Measurements from ENCODE around the gene PCDHGA2.
A peak's percentile ranks its signal among the peaks of the same experiment; 100 is the strongest.
"Not testable (repeated sequence)": the region's sequence is repeated elsewhere in the genome, so short reads cannot be mapped to it uniquely, and the experiment has no call there.

PCDHGA2 gene

DNA sequence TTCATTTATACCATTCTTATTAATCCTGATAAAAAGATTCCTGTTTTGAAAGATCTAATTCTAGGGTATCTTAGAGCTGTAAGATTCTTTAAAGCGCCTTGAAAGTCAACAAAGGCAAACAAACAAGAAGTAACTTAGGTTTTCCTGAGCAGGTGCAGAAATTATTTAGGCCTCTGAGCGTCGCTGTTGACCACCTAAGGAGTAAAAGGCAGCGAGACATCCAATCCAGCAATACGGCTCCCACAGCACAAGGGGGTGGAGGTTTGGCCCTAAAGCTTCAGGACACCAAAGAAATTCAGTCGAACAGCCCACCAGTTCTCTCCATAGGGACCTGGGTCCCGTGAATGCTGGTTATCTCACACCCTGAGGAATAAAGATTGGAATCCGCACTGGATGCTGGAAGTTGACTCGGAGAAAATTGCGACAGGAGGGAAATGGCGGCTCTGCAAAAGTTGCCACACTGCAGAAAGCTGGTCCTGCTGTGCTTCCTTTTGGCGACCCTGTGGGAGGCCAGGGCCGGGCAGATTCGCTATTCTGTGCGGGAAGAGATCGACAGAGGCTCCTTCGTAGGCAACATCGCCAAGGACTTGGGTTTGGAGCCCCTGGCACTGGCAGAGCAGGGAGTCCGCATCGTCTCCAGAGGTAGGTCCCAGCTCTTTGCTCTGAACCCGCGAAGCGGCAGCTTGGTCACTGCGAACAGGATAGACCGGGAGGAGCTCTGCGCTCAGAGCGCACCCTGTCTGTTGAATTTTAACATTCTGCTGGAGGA is at the start of gene PCDHGA2:
Gene PCDHGA2 (plus strand): TSS at position 223 of the 769 bp plus-strand sequence.
- DNase-seq = peak; percentile 11

DNA sequence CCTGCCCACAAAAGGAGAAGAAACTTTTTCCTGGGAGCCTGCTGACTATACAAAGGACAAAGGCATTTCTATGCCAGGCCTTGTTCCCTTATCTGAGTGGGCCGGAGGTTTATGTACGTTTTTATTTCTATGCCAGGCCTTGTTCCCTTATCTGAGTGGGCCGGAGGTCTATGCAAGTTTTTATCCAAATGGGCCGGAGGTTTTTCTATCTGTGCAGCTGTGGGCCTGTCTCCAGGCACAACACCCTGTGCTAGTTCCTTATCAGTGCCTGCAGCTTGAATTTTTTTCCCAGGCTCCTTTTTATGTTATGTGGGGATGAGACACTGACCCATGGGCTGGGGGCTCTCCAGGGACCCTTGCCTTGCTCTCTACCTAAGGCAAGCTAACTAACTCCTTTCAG is 40.2 kb upstream of the PCDHGA2 start:
- DNase-seq = no peak

DNA sequence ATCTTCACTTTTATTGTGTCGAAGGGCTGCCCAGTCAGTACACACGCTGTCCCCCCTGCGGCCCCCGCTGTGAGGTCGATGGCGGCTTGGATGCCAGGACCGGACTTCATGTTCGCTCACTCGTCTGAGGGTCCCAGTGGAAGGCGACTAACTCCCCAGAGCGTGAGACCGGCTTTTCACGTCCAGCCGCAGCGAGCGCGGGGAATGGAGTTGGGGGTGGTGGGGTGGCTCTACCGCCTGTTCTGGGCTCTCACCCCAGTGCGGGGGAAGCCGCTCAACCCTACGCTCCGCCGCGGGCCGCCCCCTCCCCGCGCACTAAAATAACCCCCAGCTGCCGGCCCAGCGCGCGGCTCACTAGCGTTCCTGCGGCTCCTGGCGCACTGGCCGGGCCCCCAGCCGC is 34.8 kb upstream of the PCDHGA2 start, which contains the start of gene SLC25A2:
Gene SLC25A2 (minus strand): TSS at position 294 of the 400 bp plus-strand sequence. CDS start 184 bp downstream, at position 110.
- DNase-seq = no peak

DNA sequence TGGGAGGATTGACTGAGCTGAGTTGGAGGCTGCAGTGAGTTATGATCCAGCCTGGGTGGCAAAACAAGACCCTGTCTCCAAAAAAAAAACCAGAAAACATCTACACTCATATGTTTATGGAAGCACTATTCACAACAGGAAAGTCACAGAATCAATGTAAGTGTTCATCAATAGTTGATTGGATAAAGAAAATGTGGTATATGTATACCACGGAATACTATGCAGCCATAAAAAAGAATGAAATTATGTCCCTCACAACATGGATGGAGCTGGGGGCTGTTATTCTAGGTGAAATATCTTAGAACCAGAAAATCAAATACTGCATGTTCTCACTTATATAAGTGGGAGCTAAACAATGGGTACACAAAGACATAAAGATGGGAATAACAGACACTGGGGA is 31.9 kb upstream of the PCDHGA2 start:
- no peak for DNase-seq

DNA sequence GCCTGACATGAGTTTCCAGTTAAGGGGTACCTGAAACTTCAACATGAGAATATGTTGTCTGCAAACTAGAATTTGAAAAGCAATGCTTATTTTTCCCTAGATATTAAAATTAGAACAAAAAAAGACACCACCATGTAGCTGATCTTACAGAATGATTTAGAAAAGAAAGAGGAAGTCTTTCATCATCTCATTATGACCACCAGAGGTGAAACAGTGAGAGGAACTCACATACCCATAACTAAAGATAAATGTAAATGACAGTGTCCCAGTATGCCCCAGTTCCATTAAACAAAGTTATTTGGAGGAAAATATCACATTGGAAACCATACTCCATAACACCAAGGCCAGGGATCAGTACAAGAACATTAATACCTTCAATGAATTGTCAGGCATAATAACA is 24.8 kb upstream of the PCDHGA2 start:
- DNase-seq = no peak

DNA sequence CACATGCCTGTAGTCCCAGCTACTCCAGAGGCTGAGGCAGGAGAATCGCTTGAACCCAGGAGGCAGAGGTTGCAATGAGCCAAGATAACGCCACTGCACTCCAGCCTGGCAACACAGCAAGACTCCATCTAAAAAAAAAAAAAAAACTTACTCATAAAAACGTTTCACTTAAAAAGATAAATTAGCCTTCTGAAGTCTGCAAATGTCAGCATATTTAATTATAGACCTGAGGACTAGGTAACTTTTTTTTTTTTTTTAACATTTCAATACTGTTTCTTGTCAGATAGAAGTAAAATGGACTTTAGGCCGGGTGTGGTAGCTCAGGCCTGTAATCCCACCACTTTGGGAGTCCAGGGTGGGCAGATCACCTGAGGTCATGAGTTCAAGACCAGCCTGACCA is 21.6 kb upstream of the PCDHGA2 start:
- not testable (repeated sequence) for DNase-seq

DNA sequence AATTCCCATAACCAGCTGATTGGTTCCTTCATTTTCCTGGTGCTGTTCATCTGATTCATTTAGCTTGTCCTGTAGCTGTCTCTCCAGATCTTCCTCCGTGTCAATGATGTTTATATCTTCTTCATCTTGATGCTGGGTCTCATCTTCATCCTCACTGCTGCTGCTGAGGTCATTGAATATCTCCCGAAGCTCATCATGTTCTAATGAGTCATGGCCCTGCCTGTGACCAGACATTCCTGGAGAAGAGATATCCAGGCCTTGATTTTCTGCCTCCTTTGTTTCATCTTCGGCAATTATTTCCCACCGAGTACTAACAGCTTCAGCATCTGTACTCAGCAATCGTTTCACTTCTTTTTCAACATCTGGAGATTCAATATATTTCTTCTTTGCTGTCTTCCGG is 19.4 kb upstream of the PCDHGA2 start:
- DNase-seq = no peak

DNA sequence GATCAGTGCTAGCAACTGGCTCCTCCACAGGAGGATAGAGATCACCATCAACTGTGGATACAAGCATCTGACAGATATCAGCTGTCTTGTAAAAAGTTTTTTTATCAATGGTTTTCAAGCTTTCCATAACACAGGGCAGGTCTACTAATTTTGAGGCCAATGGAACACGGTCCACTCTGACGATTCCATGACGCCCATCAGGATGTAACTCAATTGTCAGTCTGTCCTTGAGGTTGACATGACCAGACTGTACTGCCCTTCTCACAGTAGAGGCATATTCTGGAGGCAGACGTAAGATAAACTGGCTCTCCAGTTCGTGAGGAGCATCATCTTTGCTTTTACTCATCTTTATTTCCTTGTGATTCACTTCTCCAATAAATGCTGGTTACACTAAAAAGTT is 18.9 kb upstream of the PCDHGA2 start:
- DNase-seq = no peak

DNA sequence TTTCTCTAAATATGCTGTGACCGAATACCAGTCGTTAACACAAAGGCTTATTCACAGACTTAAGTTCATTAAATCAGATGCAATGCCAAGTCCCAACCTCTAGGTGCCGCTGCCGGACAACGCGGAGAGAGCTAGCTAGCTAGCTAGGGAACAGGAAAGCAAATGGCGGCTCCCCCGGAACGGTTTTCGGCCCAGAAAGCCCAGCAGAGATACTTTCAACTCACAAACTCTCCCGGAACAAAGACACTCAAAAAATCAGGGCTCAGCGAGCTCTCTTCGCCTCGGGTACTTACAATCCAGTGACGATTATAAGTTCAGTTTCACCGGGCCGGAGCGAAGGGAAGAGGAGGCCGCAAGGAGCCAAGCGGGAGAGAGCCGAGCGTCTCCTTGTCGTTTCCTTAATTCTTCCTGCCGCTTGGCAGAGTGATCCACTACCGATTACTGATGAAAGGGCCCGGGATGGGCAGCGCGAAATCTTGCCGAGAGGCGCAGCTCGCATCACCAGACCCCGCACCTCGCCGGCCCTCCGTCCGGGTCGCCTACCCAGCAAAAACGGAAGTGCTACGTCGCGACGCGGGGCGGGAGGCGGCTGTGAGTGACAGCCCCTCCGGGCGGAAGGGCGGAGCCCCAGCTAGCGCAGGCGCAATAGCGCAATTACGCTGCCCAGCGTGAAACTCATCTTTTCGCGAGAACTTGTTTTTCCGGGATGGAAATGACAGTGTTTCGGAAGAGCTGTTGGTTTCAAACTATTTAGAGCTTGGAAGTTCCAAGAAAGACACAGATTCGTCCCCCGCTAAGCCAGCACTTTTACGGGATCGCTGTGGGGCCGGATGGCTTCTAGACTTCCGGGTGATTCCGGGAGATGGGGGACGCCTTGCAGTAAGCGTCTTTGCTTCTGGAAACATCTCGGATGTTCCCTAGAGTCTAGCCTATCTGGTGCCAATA is 18.1 kb upstream of the PCDHGA2 start, which contains the start of gene TAF7:
Gene TAF7 (minus strand): TSS at position 560 of the 945 bp plus-strand sequence. CDS start 740 bp downstream, outside the sequence.
- peak; percentile 94 for DNase-seq

DNA sequence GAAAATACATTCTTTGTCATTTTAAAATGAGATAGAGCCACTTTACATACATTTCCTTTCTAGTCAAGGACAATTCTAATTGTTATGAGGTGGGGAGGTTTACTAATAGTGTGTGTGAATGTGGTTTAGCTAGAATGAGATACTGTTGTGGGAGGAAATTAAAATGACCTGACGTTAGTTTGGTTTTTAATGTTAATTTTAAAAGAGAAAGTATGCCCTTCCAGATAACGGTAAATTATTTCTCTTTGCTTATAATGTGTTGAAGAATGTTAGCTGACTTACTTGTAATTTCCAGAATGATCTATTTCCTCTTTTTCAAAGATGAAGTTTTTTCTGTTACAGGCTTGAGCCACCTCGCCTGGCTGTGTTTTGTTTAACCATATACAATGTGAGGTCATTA is 16.3 kb upstream of the PCDHGA2 start:
- no peak for DNase-seq

DNA sequence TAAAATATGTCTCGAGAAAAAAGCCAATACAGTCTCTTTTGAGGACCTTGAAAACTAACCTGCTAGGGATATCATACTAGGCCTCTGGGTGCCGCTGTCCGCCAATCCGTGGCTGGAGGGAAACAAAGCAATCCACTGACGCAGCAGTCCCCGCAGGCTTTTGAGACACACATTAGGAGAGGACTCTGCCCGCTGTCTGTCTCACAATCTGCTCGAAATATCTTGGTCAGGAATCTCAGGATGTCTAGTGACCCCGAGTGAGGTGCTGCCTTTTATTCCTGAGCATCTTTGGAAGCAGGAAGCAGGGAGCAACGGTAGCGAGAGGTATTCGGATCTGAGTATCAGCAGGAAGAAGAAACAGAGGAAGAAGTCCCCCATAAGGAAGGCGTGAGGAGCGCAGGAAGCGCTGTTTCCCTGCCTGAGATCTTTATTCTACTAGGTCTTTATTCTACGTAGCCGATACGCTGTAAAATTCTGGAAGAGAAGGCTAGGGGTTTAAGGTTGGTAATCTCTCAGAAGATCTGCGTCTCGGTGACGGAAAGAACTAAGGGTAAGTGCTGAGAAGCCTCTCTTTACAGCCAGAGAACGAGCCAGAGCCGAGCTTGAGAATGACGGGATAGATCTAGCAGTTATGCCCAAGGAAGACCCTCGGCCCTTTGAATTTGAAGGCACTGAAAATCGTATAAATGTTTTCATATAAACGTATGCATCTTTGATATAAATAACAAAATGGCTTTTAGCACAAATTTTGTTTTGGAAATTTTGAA is 12.3 kb upstream of the PCDHGA2 start:
- peak; percentile 79 for DNase-seq

DNA sequence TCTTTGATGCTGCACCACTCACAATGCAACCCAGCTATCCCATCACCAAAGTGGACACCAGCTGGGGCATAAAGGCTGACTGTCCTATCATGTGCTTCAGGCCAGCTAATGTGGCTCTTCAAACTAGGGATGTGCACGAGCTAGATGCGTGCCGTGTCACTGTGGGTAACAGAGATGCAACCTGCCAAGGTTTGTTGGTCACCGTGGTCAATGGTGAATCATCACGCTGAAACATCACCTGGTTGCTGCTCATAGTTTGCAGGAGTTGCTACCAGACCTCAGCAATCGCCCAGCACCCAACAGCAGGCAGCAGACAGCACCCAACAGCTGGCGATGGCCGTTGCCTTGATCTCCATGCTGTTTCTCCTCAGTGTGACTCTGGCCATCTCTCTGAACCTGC is 10.3 kb upstream of the PCDHGA2 start:
- DNase-seq = no peak

DNA sequence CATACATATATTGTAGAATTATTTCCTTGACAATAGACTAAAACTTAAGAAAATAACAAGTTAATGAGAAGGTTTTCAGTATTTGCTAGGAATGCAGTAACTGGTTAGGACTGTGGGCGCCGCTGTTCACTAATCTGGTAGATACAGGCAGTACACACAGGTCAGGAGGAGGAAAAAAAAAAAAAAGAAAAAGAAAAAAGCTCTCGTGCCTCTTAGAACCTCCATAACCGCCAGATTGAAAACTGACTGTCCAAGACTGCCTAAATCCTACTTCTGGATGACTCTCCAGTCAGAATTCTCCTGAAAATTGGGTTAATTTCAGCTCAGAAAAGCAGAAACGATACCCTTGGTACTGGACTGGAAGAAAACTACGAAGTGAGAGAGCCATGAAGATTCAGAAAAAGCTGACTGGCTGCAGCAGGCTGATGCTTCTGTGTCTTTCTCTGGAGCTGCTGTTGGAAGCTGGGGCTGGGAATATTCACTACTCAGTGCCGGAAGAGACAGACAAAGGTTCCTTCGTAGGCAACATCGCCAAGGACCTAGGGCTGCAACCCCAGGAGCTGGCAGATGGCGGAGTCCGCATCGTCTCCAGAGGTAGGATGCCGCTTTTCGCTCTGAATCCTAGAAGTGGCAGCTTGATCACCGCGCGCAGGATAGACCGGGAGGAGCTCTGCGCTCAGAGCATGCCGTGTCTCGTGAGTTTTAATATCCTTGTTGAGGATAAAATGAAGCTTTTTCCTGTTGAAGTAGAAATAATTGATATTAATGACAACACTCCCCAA is 8.1 kb upstream of the PCDHGA2 start, which contains the start of gene PCDHGA1:
Gene PCDHGA1 (plus strand): TSS at position 216 of the 782 bp plus-strand sequence.
- peak; percentile 38 for DNase-seq

DNA sequence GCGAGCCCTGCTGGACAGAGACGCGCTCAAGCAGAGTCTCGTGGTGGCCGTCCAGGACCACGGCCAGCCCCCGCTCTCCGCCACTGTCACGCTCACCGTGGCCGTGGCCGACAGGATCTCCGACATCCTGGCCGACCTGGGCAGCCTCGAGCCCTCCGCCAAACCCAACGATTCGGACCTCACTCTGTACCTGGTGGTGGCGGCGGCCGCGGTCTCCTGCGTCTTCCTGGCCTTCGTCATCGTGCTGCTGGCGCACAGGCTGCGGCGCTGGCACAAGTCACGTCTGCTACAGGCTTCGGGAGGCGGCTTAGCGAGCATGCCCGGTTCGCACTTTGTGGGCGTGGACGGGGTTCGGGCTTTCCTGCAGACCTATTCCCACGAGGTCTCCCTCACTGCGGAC is 6.0 kb upstream of the PCDHGA2 start:
- not testable (repeated sequence) for DNase-seq

DNA sequence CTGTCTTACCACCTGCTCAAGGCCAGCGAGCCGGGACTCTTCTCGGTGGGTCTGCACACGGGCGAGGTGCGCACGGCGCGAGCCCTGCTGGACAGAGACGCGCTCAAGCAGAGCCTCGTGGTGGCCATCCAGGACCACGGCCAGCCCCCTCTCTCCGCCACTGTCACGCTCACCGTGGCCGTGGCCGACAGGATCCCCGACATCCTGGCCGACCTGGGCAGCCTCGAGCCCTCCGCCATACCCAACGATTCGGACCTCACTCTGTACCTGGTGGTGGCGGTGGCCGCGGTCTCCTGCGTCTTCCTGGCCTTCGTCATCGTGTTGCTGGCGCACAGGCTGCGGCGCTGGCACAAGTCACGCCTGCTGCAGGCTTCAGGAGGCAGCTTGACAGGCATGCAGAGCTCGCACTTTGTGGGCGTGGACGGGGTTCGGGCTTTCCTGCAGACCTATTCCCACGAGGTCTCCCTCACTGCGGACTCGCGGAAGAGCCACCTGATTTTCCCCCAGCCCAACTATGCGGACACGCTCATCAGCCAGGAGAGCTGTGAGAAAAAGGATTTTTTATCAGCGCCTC is 2.3 kb downstream of the PCDHGA2 start:
- not testable (repeated sequence) for DNase-seq

DNA sequence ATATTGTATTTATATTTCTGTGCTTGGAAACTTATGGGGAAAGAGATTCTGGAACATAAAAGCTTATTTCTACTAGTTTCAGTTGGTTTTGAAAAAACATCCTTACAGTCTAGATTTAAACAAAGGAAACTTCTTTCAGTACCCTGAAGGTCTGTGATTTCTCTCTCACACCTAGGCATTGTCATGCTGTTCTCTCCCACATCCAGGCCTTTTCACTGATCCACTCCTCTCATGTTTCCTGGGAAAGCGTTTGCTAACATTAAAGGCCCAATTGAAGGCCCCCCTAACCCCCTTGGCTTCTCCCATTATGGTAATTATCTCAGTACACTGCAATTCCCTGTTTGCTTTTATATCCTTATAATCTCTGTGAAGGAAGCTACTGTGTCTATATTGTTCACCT is 4.2 kb downstream of the PCDHGA2 start:
- no peak for DNase-seq

DNA sequence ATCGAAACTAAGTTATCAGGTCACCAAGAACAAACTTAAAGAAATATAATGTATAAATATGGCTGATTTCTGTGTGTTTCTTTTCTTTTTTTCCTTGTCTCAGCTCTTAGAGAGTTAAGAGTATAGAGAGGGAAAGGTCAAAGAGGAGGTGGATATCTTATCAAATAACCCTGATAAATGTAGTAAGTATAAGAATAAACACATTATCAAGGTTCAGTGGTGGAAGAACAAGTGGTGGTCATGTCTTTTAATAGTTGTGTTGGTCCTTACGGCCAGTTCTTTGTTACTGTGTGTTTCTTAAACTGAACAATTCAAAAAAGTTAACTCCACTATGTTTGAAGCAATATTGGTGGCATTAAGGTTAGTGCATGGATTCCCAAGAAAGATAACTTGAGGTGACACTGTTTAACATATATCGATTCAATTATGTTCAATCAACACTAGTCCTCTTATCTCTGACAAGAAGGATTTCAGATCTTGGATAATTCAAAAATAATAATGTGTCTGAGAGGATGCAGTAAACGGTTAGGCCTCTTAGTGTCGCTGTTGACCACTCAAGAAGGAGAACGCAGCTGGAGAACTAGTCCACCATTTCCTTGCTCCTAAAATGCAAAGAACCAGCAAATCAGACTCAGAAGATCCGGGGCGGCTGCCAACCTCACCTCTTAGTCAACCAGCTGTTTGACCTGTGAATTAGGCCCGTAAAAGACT is 4.8 kb downstream of the PCDHGA2 start, which contains the start of gene PCDHGA3:
Gene PCDHGA3 (plus strand): TSS at position 588 of the 711 bp plus-strand sequence. CDS start 205 bp downstream, outside the sequence.
- peak; percentile 14 for DNase-seq

DNA sequence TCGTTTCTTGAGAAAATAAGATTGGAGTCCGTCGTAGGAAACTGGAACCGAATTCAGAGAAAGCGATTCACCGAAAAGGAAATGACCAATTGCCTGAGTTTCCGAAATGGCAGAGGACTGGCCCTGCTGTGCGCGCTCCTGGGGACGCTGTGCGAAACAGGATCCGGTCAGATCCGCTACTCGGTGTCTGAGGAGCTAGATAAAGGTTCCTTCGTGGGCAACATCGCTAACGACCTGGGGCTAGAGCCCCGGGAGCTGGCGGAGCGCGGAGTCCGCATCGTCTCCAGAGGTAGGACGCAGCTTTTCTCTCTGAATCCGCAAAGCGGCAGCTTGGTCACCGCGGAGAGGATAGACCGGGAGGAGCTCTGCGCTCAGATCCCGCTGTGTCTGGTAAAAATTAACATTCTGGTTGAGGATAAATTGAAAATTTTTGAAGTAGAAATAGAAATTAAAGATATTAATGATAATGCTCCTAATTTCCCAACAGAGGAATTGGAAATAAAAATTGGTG is 5.4 kb downstream of the PCDHGA2 start:
- DNase-seq = no peak

DNA sequence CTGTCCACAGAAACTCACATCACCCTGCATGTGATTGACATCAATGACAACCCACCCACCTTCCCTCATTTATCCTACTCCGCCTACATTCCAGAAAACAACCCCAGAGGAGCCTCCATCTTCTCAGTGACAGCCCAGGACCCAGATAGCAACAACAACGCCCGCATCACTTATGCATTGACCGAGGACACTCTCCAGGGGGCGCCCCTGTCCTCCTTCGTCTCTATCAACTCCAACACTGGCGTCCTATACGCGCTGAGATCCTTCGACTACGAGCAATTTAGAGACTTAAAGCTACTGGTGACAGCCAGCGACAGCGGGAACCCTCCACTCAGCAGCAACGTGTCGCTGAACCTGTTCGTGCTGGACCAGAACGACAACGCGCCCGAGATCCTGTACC is 6.8 kb downstream of the PCDHGA2 start:
- no peak for DNase-seq

DNA sequence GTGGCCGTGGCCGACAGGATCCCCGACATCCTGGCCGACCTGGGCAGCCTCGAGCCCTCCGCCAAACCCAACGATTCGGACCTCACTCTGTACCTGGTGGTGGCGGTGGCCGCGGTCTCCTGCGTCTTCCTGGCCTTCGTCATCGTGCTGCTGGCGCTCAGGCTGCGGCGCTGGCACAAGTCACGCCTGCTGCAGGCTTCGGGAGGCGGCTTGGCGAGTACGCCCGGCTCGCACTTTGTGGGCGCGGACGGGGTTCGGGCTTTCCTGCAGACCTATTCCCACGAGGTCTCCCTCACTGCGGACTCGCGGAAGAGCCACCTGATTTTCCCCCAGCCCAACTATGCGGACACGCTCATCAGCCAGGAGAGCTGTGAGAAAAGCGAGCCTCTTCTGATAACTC is 7.5 kb downstream of the PCDHGA2 start:
- not testable (repeated sequence) for DNase-seq

Measured in CD4-positive, alpha-beta T cell treated with Interleukin-17A for 1 hour (primary cell).